Stimulated activated CD4-positive, alpha-beta T cell treated with anti-CD3 and anti-CD28 coated beads, Interleukin-12 subunit alpha, Interleukin-12 subunit beta, amount 100 ng/mL, for 48 hours (primary cell): ENCODE measurements around the gene RAB11A.

Experiments used
- DNase-seq, 3 donors: peaks; one replicate each; pipeline ENCODE4 v3.0.0-alpha.2; 2020; ENCODE audit warnings: low read depth in 2 of 3, low spot score in 1 of 3

The RAB11A gene

GRCh38 chr15:65916041-65916663 lies 46.9 kb downstream of the RAB11A start:
- no peak for DNase-seq

GRCh38 chr15:65916664-65917406 lies 47.5 kb downstream of the RAB11A start:
- peak; percentile 8 to 32 (median 18) for DNase-seq

GRCh38 chr15:65917407-65917756 lies 48.1 kb downstream of the RAB11A start:
- DNase-seq = no peak

- no peak for DNase-seq
Observed at GRCh38 chr15:65917936-65918335, 48.6 kb downstream of the RAB11A start.

- DNase-seq = no peak
Observed at GRCh38 chr15:65918357-65918920, 49.1 kb downstream of the RAB11A start.

- no peak for DNase-seq
Observed at GRCh38 chr15:65918945-65919344, 49.7 kb downstream of the RAB11A start.

- DNase-seq = no peak
Observed at GRCh38 chr15:65919353-65919752, 50.1 kb downstream of the RAB11A start.

GRCh38 chr15:65920121-65920520 lies 50.8 kb downstream of the RAB11A start:
- no peak for DNase-seq

- DNase-seq = no peak
Observed at GRCh38 chr15:65920825-65921309, 51.6 kb downstream of the RAB11A start.

GRCh38 chr15:65921780-65922179 lies 52.5 kb downstream of the RAB11A start:
- no peak for DNase-seq

GRCh38 chr15:65922621-65923020 lies 53.3 kb downstream of the RAB11A start:
- no peak for DNase-seq

- no peak for DNase-seq
Observed at GRCh38 chr15:65923264-65923663, 54.0 kb downstream of the RAB11A start.

GRCh38 chr15:65924004-65924403 lies 54.7 kb downstream of the RAB11A start:
- no peak for DNase-seq

GRCh38 chr15:65925338-65925737 lies 56.0 kb downstream of the RAB11A start:
- no peak for DNase-seq

- no peak for DNase-seq
Observed at GRCh38 chr15:65926459-65926858, 57.2 kb downstream of the RAB11A start.

GRCh38 chr15:65926899-65927298 lies 57.6 kb downstream of the RAB11A start:
- DNase-seq = no peak

- no peak for DNase-seq
Observed at GRCh38 chr15:65927545-65927944, 58.3 kb downstream of the RAB11A start.

GRCh38 chr15:65929573-65929972 lies 60.3 kb downstream of the RAB11A start:
- DNase-seq = no peak

- no peak for DNase-seq
Observed at GRCh38 chr15:65930134-65930533, 60.8 kb downstream of the RAB11A start.

GRCh38 chr15:65931221-65931620 lies 61.9 kb downstream of the RAB11A start:
- DNase-seq = no peak

GRCh38 chr15:65935391-65935790 lies 66.1 kb downstream of the RAB11A start:
- no peak for DNase-seq

- DNase-seq = no peak
Observed at GRCh38 chr15:65936282-65936681, 67.0 kb downstream of the RAB11A start.
